Left lung (tissue), 10 donors: ENCODE data around the gene MRNIP. TPM values are rescaled to one million over a fixed set of nuclear protein-coding genes. Genes with fewer than 3 reads are reported as not detected.

Experiments used
- ATAC-seq: fragments of 200-7000 bp; cut with Tn5 transposase; one replicate; pipeline ENCODE4 v1.9.1; 2020; ENCODE audit warnings: moderate library complexity
- DNase-seq, 4 donors: peaks; one replicate each; pipeline ENCODE4 v3.0.0-alpha.2; 2013 to 2020
- H3K27ac ChIP-seq, 2 donors: fragments of 200-600 bp; sonication (generic) in 1 of 2; one replicate each; pipeline versions ENCODE4 v1.5.0 to v1.8.0; 2020 to 2021
- H3K27me3 ChIP-seq, 2 donors: fragments of 200-600 bp; sonication (generic) in 1 of 2; one replicate each; pipeline versions ENCODE4 v1.5.0 to v1.8.0; 2020 to 2021
- H3K36me3 ChIP-seq, 2 donors: fragments of 200-600 bp; sonication (generic) in 1 of 2; one replicate each; pipeline versions ENCODE4 v1.5.0 to v1.8.0; 2020 to 2021
- H3K4me1 ChIP-seq, 2 donors: fragments of 200-600 bp; one replicate each; pipeline ENCODE4 v1.8.0; 2021
- H3K4me3 ChIP-seq, 2 donors: fragments of 200-600 bp; sonication (generic) in 1 of 2; one replicate each; pipeline versions ENCODE4 v1.5.0 to v1.8.0; 2020 to 2021; ENCODE audit warnings: mild to moderate bottlenecking in 1 of 2
- H3K9me3 ChIP-seq, 2 donors: fragments of 200-600 bp; sonication (generic) in 1 of 2; one replicate each; pipeline versions ENCODE4 v1.5.0 to v1.8.0; 2020 to 2021
- CTCF ChIP-seq, 2 donors: fragments of 200-600 bp; sonication (generic) in 1 of 2; IDR thresholded peaks; one replicate each; pipeline versions ENCODE4 v1.5.0 to v1.8.0; 2021; ENCODE audit warnings: antibody characterized with exemption in 2 of 2
- intact Hi-C, 2 donors: fragments of 100-400 bp; cut with DNase I; formaldehyde crosslinking; loops; one replicate each; pipeline versions ENCODE4 v1.11.2 to v1.14.2; 2022
- polyA plus RNA-seq, 6 donors: library from polyadenylated mRNA; unstranded; fragments of 120-200 nt; gene quantifications; one replicate each; pipeline ENCODE4 v1.2.1, GENCODE V29; 2013; ENCODE audit not compliant: insufficient read length in 6 of 6
- total RNA-seq, 2 donors: library from RNA; stranded (reverse); fragmentation: NEBNext Ultra II Directional; extraction: Animal tissue kit (Norgen Biotek cat#: 25700); gene quantifications; one replicate each; pipeline ENCODE4 v1.2.1, GENCODE V29; 2021
- donor health status: DM: no; HTN: yes; CAD: no.
- donor health status: DM: no; HTN: no; CAD: no.

The MRNIP gene
- total and polyA plus RNA-seq, 8 donors, result 16.9 to 55.6 (median 46.3) TPM

GRCh38 chr5:179869101-179869500 lies 10.5 kb upstream of the MRNIP start:
- Histone ChIP-seq H3K4me3 (no peak overlapping the region), H3K9me3 (no peaks in the 10 kb centered on the region), H3K36me3 (peaks cover 0 to 97% of the 10 kb centered on the region in 2 donors), H3K27me3 (no peaks in the 10 kb centered on the region), H3K27ac (no peak overlapping the region), H3K4me1 (no peaks in the 10 kb centered on the region)
- DNase-seq, result peak in 1 of 4 donors; percentile 29
- ATAC-seq, result no peak
- no peak for TF ChIP-seq CTCF (IDR thresholded peaks at IDR 0.05)
- intact Hi-C loops, result no loop called here

GRCh38 chr5:179868541-179868940 lies 9.9 kb upstream of the MRNIP start:
- no peaks in the 10 kb centered on the region for H3K4me1 ChIP-seq
- no peak overlapping the region for H3K4me3 ChIP-seq
- H3K27ac ChIP-seq, result no peak overlapping the region
- no peaks in the 10 kb centered on the region for H3K9me3 ChIP-seq
- no peaks in the 10 kb centered on the region for H3K27me3 ChIP-seq
- no peak for TF ChIP-seq CTCF (IDR thresholded peaks at IDR 0.05)
- intact Hi-C loops, result no loop called here
- DNase-seq (peak in 1 of 4 donors; percentile 60), ATAC-seq (no peak)
- H3K36me3 ChIP-seq, result peaks cover 0 to 97% of the 10 kb centered on the region in 2 donors

- H3K27ac ChIP-seq, result no peak overlapping the region
- intact Hi-C loops, result no loop called here
- DNase-seq (peak in 1 of 4 donors; percentile 59), ATAC-seq (no peak)
- no peaks in the 10 kb centered on the region for H3K4me1 ChIP-seq
- H3K36me3 ChIP-seq, result peaks cover 0 to 97% of the 10 kb centered on the region in 2 donors
- peaks cover 0 to 1% of the 10 kb centered on the region in 2 donors for H3K9me3 ChIP-seq
- TF ChIP-seq CTCF (IDR thresholded peaks at IDR 0.05), result no peak
- no peak overlapping the region for H3K4me3 ChIP-seq
- H3K27me3 ChIP-seq, result no peaks in the 10 kb centered on the region
These were observed 8.9 kb upstream of the MRNIP start for GRCh38 chr5:179867476-179867875.

- H3K4me1 ChIP-seq, result no peaks in the 10 kb centered on the region
- H3K4me3 ChIP-seq, result no peak overlapping the region
- ATAC-seq (no peak), DNase-seq (peak in 1 of 4 donors; percentile 44)
- H3K27ac ChIP-seq, result no peak overlapping the region
- H3K36me3 ChIP-seq, result peaks cover 0 to 97% of the 10 kb centered on the region in 2 donors
- H3K9me3 ChIP-seq, result peaks cover 0 to 5% of the 10 kb centered on the region in 2 donors
- no peak for TF ChIP-seq CTCF (IDR thresholded peaks at IDR 0.05)
- intact Hi-C loops, result no loop called here
- no peaks in the 10 kb centered on the region for H3K27me3 ChIP-seq
These were observed 8.5 kb upstream of the MRNIP start for GRCh38 chr5:179867079-179867465.

GRCh38 chr5:179866241-179867078 lies 7.8 kb upstream of the MRNIP start:
- H3K9me3 ChIP-seq, result peaks cover 0 to 5% of the 10 kb centered on the region in 2 donors
- no peaks in the 10 kb centered on the region for H3K4me1 ChIP-seq
- no peaks in the 10 kb centered on the region for H3K27me3 ChIP-seq
- peak in 1 of 4 donors; percentile 29 for DNase-seq
- no peak for ATAC-seq
- H3K27ac ChIP-seq, result no peak overlapping the region
- H3K4me3 ChIP-seq, result no peak overlapping the region
- no peak for TF ChIP-seq CTCF (IDR thresholded peaks at IDR 0.05)
- intact Hi-C loops, result no loop called here
- H3K36me3 ChIP-seq, result peaks cover 0 to 95% of the 10 kb centered on the region in 2 donors
